Chondrocyte (in vitro differentiated cells): ENCODE data around the gene MED13L. TPM values are rescaled to one million over a fixed set of nuclear protein-coding genes. Genes with fewer than 3 reads are reported as not detected.

Experiments used
- DNase-seq: peaks from one replicate; pipeline ENCODE4 v3.0.0; 2021; ENCODE audit warnings: mixed read lengths, low spot score
- H3K27ac Mint-ChIP-seq: one replicate; pipeline ENCODE4 v1.8.0; 2021; ENCODE audit warnings: mild to moderate bottlenecking, moderate library complexity, mixed read lengths; ENCODE audit not compliant: unreplicated experiment
- H3K27me3 Mint-ChIP-seq: 2 replicates; pipeline ENCODE4 v1.8.0; 2021; ENCODE audit warnings: low read depth, mixed read lengths
- H3K36me3 Mint-ChIP-seq: 2 replicates; pipeline ENCODE4 v1.8.0; 2021; ENCODE audit warnings: low read depth, mixed read lengths
- H3K4me1 Mint-ChIP-seq: 2 replicates; pipeline ENCODE4 v1.8.0; 2021; ENCODE audit warnings: low read depth, mild to moderate bottlenecking, mixed read lengths
- H3K4me3 Mint-ChIP-seq: one replicate; pipeline ENCODE4 v1.8.0; 2021; ENCODE audit warnings: mild to moderate bottlenecking, moderate library complexity, mixed read lengths; ENCODE audit not compliant: unreplicated experiment
- H3K9me3 Mint-ChIP-seq: 2 replicates; pipeline ENCODE4 v1.8.0; 2021; ENCODE audit warnings: low read depth, mixed read lengths
- CTCF ChIP-seq: fragments of 200-600 bp; sonication (generic); IDR thresholded peaks from 2 replicates; pipeline ENCODE4 v1.5.0; 2021; ENCODE audit warnings: antibody characterized with exemption, mild to moderate bottlenecking, moderate library complexity
- total RNA-seq: library from RNA; stranded (reverse); gene quantifications from 3 replicates; pipeline ENCODE4 v1.2.1, GENCODE V29; 2021

The MED13L gene
- total RNA-seq, 1 donor from 2014 or later, result 162 TPM

DNA sequence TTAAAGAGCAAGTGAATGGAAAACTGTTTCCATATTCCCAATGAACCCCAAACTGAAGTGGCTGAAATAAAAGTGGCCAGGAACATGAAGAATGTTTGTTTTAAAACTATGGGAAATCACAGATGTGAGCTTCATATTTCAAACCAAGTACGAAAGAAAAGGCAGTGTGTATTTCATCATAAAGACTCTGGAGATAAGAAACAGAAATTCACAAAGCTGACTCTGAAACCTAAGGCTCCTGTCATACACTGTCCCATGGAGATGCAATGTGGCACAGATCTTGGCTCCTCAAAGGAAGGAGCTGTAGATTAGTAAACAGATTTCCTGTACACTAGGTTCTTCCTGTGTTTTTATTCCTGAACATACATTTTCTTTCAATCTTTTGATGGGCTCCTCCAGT is 304.4 kb downstream of the MED13L start:
- no peak for TF ChIP-seq CTCF
- H3K4me1 Mint-ChIP-seq, result peaks cover 34% of the 10 kb centered on the region
- no peak for DNase-seq
- H3K27ac Mint-ChIP-seq, result peak overlapping the region; percentile 87
- peaks cover 39% of the 10 kb centered on the region for H3K36me3 Mint-ChIP-seq
- H3K4me3 Mint-ChIP-seq, result no peak overlapping the region
- no peaks in the 10 kb centered on the region for H3K9me3 Mint-ChIP-seq
- no peaks in the 10 kb centered on the region for H3K27me3 Mint-ChIP-seq

DNA sequence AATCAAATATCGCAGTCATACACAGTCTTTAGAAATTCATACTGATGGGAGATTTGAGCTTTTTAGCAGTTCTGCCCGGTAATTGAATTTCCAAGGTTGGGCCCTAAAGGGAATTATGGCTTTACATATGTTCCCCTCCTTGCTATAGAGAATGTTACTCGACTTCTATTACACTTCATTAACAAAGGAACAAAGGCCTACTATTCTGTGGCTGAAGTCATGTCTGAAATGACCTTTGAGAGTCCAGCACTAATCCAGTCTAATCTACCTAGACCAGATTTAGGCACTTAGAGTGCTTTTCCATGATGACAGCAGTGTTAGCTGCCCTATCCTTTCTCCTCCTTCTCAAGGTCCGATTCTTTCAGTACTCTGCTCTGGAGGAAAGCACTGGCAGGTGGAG is 305.3 kb downstream of the MED13L start:
- Mint-ChIP-seq H3K27ac (no peak overlapping the region), H3K27me3 (no peaks in the 10 kb centered on the region), H3K4me1 (peaks cover 32% of the 10 kb centered on the region), H3K36me3 (peaks cover 39% of the 10 kb centered on the region), H3K4me3 (no peak overlapping the region), H3K9me3 (no peaks in the 10 kb centered on the region)
- TF ChIP-seq CTCF, result no peak
- DNase-seq, result no peak

DNA sequence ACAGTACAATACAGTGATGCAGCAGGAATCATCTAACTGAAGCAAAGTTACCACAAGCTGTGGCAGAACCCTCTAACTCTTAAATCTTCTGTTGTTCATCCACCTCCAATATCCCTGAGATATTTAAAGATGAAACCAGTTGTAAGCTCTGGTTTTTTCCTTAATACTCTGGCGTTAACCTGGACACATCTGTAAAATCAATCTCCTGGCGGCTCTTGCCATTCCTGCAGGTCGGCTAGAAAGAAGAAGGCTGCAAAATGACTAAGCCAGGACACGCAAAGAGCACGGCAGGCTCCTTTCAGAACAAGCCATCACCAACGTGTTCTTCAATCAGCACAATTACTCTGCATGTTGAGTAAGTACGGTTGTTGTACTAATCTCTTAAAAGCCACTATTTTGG is 309.3 kb downstream of the MED13L start:
- H3K36me3 Mint-ChIP-seq, result peaks cover 48% of the 10 kb centered on the region
- H3K27ac Mint-ChIP-seq, result peak overlapping the region; percentile 60

DNA sequence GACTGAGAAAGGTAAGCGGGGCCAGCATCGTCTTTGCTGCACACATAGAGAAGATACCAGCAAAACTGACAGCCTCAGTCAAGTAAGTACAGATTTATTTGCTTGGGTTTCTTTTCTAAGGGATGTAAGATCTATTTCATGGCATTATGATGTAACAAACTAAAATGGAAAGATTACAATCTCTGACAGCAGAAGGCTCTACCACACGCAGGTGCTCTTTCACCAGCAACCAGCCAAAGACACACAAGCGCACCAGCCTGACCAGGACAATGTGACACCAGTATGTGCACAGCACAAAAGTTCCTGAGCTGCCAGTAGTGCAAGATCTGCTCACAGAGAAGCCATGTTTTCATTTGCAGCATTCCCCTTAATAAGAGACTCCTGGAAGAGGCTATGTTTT is 311.1 kb downstream of the MED13L start:
- Mint-ChIP-seq H3K36me3 (peaks cover 40% of the 10 kb centered on the region), H3K4me3 (no peak overlapping the region), H3K9me3 (no peaks in the 10 kb centered on the region), H3K4me1 (peaks cover 37% of the 10 kb centered on the region), H3K27me3 (no peaks in the 10 kb centered on the region), H3K27ac (no peak overlapping the region)
- no peak for DNase-seq
- TF ChIP-seq CTCF, result no peak

More for the DNA sequence above, 309.3 kb downstream of the MED13L start:
- no peak overlapping the region for H3K4me3 Mint-ChIP-seq
- peaks cover 32% of the 10 kb centered on the region for H3K4me1 Mint-ChIP-seq
- TF ChIP-seq CTCF, result no peak
- no peaks in the 10 kb centered on the region for H3K27me3 Mint-ChIP-seq
- DNase-seq, result no peak
- no peaks in the 10 kb centered on the region for H3K9me3 Mint-ChIP-seq

DNA sequence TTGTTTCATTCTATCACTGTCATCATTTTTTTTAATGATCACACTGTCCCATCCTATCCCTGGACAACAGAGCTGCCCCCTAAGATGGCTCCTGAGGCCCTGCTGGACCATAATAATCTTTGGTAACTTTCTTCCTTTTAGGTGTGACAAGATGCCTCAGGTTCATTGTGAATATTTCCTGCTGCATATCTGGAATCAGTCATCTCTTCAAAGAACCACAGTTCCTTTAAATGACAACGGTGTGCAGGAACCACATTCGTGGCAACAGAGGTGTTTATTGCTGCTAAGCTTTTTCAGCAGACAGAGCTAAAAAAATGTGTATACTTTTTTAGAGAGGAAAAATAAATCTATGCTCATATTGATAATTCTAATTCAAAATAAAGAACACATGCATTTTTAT is 312.9 kb downstream of the MED13L start:
- peaks cover 43% of the 10 kb centered on the region for H3K36me3 Mint-ChIP-seq
- no peaks in the 10 kb centered on the region for H3K27me3 Mint-ChIP-seq
- H3K4me3 Mint-ChIP-seq, result no peak overlapping the region
- no peak for TF ChIP-seq CTCF
- no peaks in the 10 kb centered on the region for H3K9me3 Mint-ChIP-seq
- peaks cover 44% of the 10 kb centered on the region for H3K4me1 Mint-ChIP-seq
- no peak for DNase-seq
- H3K27ac Mint-ChIP-seq, result peak overlapping the region; percentile 77
